Spleen (tissue), 11 donors: ENCODE data around the gene NAALADL2. TPM values are rescaled to one million over a fixed set of nuclear protein-coding genes. Genes with fewer than 3 reads are reported as not detected.

Experiments
- DNase-seq: peaks from one replicate; pipeline ENCODE4 v3.0.0-alpha.2; 2020
- H3K27ac ChIP-seq, 8 donors: fragments of 200-600 bp; sonication (generic) in 7 of 8; 1 replicate in 4 of 8; 2 replicates in 4 of 8; pipeline versions ENCODE4 v1.5.0 to v1.8.0; 2016 to 2021; ENCODE audit warnings: inconsistent platforms in 4 of 8, mild to moderate bottlenecking in 4 of 8, moderate library complexity in 1 of 8
- H3K27me3 ChIP-seq, 7 donors: fragments of 200-600 bp; sonication (generic) in 6 of 7; replicated peaks in 1 of 7; 1 replicate in 4 of 7; 2 replicates in 3 of 7; pipeline versions ENCODE4 v1.5.0 to v1.8.0; 2016 to 2021; ENCODE audit warnings: inconsistent platforms in 3 of 7, mild to moderate bottlenecking in 1 of 7
- H3K36me3 ChIP-seq, 6 donors: fragments of 200-600 bp; sonication (generic) in 5 of 6; 1 replicate in 4 of 6; 2 replicates in 2 of 6; pipeline versions ENCODE4 v1.5.0 to v1.8.0; 2016 to 2021; ENCODE audit warnings: inconsistent platforms in 2 of 6
- H3K4me1 ChIP-seq, 6 donors: fragments of 200-600 bp; sonication (generic) in 5 of 6; 1 replicate in 3 of 6; 2 replicates in 3 of 6; pipeline versions ENCODE4 v1.5.0 to v1.8.0; 2016 to 2021; ENCODE audit warnings: inconsistent platforms in 3 of 6
- H3K4me3 ChIP-seq, 8 donors: fragments of 200-600 bp; sonication (generic) in 7 of 8; 1 replicate in 4 of 8; 2 replicates in 4 of 8; pipeline versions ENCODE4 v1.5.0 to v1.8.0; 2016 to 2021; ENCODE audit warnings: inconsistent platforms in 4 of 8, mild to moderate bottlenecking in 4 of 8, moderate library complexity in 2 of 8
- H3K9me3 ChIP-seq, 8 donors: fragments of 200-600 bp; sonication (generic) in 7 of 8; 1 replicate in 4 of 8; 2 replicates in 4 of 8; pipeline versions ENCODE4 v1.5.0 to v1.8.0; 2016 to 2021; ENCODE audit warnings: inconsistent platforms in 4 of 8
- POLR2A ChIP-seq, 3 donors: fragments of 450-650 bp; IDR thresholded peaks; one replicate each; pipeline ENCODE4 v1.5.1; 2017; ENCODE audit warnings: antibody characterized with exemption in 3 of 3, mild to moderate bottlenecking in 1 of 3
- POLR2AphosphoS5 ChIP-seq, 3 donors: sonication (generic); formaldehyde crosslinking; IDR thresholded peaks; one replicate each; pipeline ENCODE4 v1.5.1; 2017; ENCODE audit warnings: antibody characterized with exemption in 3 of 3
- WGBS, 5 donors: extraction: QIAGEN DNeasy Blood & Tissue Kit in 3 of 5; methylation state at CpG; one replicate each; pipeline versions ENCODE4 v1.1.5 to v1.1.7; 2013 to 2018; 5-methylcytosine and 5-hydroxymethylcytosine counted together
- intact Hi-C: fragments of 100-400 bp; cut with DNase I; formaldehyde crosslinking; loops from one replicate; pipeline ENCODE4 v1.15.0; 2023; ENCODE audit warnings: low total_unique reads
- polyA plus RNA-seq, 3 donors: library from polyadenylated mRNA; stranded (reverse); fragments of 200-250 nt; gene quantifications; one replicate each; pipeline ENCODE4 v1.2.1, GENCODE V29; 2013
- total RNA-seq, 7 donors: library from RNA; depleted of rRNA in 3 of 7; stranded (reverse); fragments of >200 nt in 3 of 7; fragmentation: NEBNext Ultra II Directional in 4 of 7; extraction: Animal tissue kit (Norgen Biotek cat#: 25700) in 4 of 7; gene quantifications; one replicate each; pipeline versions ENCODE4 v1.1.0 to v1.2.1, GENCODE V29; 2016 to 2021
- TF ChIP-seq, protein P1 (sequence below), 11 experiments: fragments of 200-600 bp in 7 of 11; fragments of 450-650 bp in 4 of 11; sonication (generic) in 4 of 11; IDR thresholded peaks in 8 of 11; conservative IDR thresholded peaks in 3 of 11; 1 replicate in 7 of 11; 2 replicates in 4 of 11; pipeline versions ENCODE4 v1.4.0 to v1.8.0; 2016 to 2021; ENCODE audit warnings: antibody characterized with exemption in 11 of 11, inconsistent platforms in 4 of 11, mild to moderate bottlenecking in 1 of 11
- donor health status: healthy with polysubstance abuse.
- donor health status: DM: no; HTN: no; CAD: no; lungs with moderate emphysema.
- donor health status: DM: no; HTN: no; CAD: no.
- donor health status: Bipolar disorder and iron deficiency.
- donor health status: healthy.
- donor health status: DM: no; HTN: no; CAD: no.
- donor health status: DM: yes; HTN: yes; CAD: no.

NAALADL2 gene
- total and polyA plus RNA-seq, 10 donors: 0.09 to 14.4 (median 6.4) TPM

DNA sequence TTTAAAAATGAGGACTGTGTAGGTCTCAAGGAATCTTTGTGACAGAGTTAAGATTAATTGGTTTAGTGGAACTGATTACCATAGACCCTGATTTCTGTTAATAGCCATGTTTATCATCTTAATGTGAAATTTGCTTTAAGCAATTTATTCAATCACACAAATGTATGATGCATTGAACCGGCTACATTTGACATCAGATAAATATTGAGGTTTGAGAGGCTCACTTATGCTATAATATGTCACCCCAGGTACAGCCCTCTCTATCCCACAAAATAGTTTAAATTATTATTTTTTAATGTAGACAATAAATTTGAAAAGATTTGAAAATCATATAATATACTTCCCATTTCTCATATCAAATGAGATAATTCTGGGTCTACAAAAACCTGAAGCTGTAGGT lies 413.3 kb downstream of the NAALADL2 start:
- Histone ChIP-seq H3K9me3 (no peaks in the 10 kb centered on the region), H3K27me3 (no peaks in the 10 kb centered on the region), H3K4me3 (no peak overlapping the region), H3K36me3 (no peaks in the 10 kb centered on the region), H3K27ac (no peak overlapping the region), H3K4me1 (no peaks in the 10 kb centered on the region)
- TF ChIP-seq POLR2AphosphoS5 (IDR thresholded peaks at IDR 0.05) (no peak), POLR2A (IDR thresholded peaks at IDR 0.05) (no peak)
- TF ChIP-seq, protein P1, sequence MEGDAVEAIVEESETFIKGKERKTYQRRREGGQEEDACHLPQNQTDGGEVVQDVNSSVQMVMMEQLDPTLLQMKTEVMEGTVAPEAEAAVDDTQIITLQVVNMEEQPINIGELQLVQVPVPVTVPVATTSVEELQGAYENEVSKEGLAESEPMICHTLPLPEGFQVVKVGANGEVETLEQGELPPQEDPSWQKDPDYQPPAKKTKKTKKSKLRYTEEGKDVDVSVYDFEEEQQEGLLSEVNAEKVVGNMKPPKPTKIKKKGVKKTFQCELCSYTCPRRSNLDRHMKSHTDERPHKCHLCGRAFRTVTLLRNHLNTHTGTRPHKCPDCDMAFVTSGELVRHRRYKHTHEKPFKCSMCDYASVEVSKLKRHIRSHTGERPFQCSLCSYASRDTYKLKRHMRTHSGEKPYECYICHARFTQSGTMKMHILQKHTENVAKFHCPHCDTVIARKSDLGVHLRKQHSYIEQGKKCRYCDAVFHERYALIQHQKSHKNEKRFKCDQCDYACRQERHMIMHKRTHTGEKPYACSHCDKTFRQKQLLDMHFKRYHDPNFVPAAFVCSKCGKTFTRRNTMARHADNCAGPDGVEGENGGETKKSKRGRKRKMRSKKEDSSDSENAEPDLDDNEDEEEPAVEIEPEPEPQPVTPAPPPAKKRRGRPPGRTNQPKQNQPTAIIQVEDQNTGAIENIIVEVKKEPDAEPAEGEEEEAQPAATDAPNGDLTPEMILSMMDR (IDR thresholded peaks at IDR 0.05 in 8 of 11, conservative IDR thresholded peaks at IDR 0.05 in 3 of 11): no peak
- 80 to 100% (median 85%) methylated on average over 1 of the region's 1 CpG for WGBS, 5 donors
- intact Hi-C loops: no loop called here
- DNase-seq: no peak

DNA sequence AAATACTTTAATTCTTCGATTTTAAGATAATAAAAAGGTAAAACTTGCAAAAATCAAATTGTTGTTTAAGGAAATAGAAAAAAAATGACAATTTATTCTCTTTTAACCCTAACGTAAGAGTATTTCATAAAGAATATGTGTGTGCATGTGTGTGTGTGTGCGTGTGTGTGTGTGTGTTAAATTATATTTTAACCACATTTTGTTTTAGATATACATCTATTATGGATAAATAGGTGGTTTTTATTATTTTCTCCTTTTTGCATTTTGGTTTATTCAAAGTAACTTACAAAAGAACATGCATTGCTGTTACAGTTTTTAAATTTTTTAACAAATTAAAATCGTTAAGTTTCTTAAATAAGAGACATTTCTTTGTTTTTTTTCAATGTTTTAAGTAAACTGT lies 414.4 kb downstream of the NAALADL2 start:
- 76 to 90% (median 79%) methylated on average over 4 of the region's 4 CpGs for WGBS, 5 donors

DNA sequence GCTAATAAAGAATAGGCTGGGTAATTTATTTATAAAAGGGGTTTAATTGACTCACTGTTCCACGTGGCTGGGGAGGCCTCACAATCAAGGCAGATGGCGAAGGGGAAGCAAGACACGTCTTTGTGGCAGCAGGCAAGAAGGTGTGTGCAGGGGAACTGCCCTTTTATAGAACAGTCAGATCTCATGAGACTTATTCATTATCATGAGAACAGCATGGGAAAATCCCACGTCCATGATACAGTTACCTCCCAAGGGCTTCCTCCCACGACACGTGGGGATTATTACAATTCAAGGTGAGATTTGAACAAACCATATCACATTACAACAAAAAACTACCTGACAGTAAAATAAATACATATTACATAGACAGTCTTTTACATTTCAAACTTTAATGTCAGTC lies 414.9 kb downstream of the NAALADL2 start:
- Histone ChIP-seq H3K9me3 (no peaks in the 10 kb centered on the region), H3K27me3 (no peaks in the 10 kb centered on the region), H3K4me3 (no peak overlapping the region), H3K27ac (no peak overlapping the region), H3K36me3 (no peaks in the 10 kb centered on the region), H3K4me1 (no peaks in the 10 kb centered on the region)
- WGBS, 5 donors: 63 to 85% (median 75%) methylated on average over 6 of the region's 6 CpGs
- no peak for DNase-seq
- intact Hi-C loops: no loop called here
- TF ChIP-seq POLR2A (IDR thresholded peaks at IDR 0.05) (no peak), POLR2AphosphoS5 (IDR thresholded peaks at IDR 0.05) (no peak)
- TF ChIP-seq, protein P1 (IDR thresholded peaks at IDR 0.05 in 8 of 11, conservative IDR thresholded peaks at IDR 0.05 in 3 of 11): no peak

More for the DNA sequence above, 414.4 kb downstream of the NAALADL2 start:
- Histone ChIP-seq H3K4me3 (no peak overlapping the region), H3K36me3 (no peaks in the 10 kb centered on the region), H3K27me3 (no peaks in the 10 kb centered on the region), H3K9me3 (no peaks in the 10 kb centered on the region), H3K4me1 (no peaks in the 10 kb centered on the region), H3K27ac (no peak overlapping the region)
- intact Hi-C loops: no loop called here
- no peak for DNase-seq
- no peak for TF ChIP-seq POLR2AphosphoS5 (IDR thresholded peaks at IDR 0.05)

DNA sequence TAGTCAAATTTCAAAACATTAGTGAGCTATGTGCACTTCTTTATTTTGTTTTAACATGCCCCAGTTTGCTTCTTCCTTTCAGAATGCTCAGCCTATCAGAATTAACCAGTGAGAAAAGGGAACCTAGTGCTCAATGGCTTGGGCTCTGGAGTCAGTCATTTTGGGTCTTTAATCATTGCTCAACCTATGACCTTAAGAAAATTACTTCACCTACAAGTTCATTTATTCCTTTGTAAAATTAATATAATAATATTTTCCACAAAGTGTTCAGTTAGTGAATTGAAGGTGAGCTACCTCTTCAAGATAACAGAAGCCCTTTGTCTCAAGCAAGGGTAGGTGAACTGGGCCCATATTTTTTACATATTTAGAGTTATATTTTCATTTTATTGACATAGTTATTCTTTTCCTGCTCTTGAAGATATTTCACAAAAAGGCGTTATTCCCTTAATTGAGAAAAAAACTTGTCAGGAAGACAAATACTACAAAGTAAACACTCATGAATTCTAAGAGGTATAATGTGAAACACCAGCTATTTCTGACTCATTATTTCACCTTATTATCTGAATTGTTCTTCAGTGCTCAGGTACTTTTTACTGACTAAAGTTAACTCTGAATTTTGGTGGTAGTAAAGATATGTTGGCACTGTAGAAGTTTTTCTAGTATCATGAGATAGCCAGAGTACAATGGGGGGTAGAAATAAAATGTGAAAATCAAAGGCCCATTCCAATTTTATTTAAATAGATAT lies 415.5 kb downstream of the NAALADL2 start:
- DNase-seq: no peak
- Histone ChIP-seq H3K27me3 (no peaks in the 10 kb centered on the region), H3K36me3 (no peaks in the 10 kb centered on the region), H3K4me1 (no peaks in the 10 kb centered on the region), H3K4me3 (no peak overlapping the region), H3K27ac (no peak overlapping the region), H3K9me3 (no peaks in the 10 kb centered on the region)
- intact Hi-C loops: no loop called here
- TF ChIP-seq POLR2AphosphoS5 (IDR thresholded peaks at IDR 0.05) (no peak), POLR2A (IDR thresholded peaks at IDR 0.05) (no peak)
- TF ChIP-seq, protein P1 (IDR thresholded peaks at IDR 0.05 in 8 of 11, conservative IDR thresholded peaks at IDR 0.05 in 3 of 11): no peak
- 61 to 82% (median 78%) methylated on average over 1 of the region's 1 CpG for WGBS, 5 donors
